Occipital lobe (tissue), 2 donors: Measurements from ENCODE around the gene SVIL. TPM values are rescaled to one million over a fixed set of nuclear protein-coding genes. Genes with fewer than 3 reads are reported as not detected.
"Not testable (repeated sequence)": the region's sequence is repeated elsewhere in the genome, so short reads cannot be mapped to it uniquely, and the experiment has no call there.

Experiments used
- DNase-seq: peaks from one replicate; lab custom pipeline; 2025; lab: John Stamatoyannopoulos, UW
- total RNA-seq: library from RNA; depleted of rRNA; stranded (reverse); fragments of >200 nt; gene quantifications from one replicate; pipeline ENCODE4 v1.2.3, GENCODE V29; 2014

SVIL gene
- total RNA-seq, 1 donor from 2014 or later = 14.5 TPM

GRCh38 chr10:29622382-29622922 is 12.3 kb downstream of the SVIL start:
- DNase-seq = no peak

GRCh38 chr10:29621161-29621560 is 13.6 kb downstream of the SVIL start:
- DNase-seq = no peak

GRCh38 chr10:29620112-29620690 is 14.6 kb downstream of the SVIL start:
- DNase-seq = no peak

GRCh38 chr10:29619241-29619669 is 15.5 kb downstream of the SVIL start:
- no peak for DNase-seq

- no peak for DNase-seq
These were observed 16.2 kb downstream of the SVIL start for GRCh38 chr10:29618341-29619171.

GRCh38 chr10:29617880-29618340 is 16.9 kb downstream of the SVIL start:
- no peak for DNase-seq

GRCh38 chr10:29616542-29616941 is 18.2 kb downstream of the SVIL start:
- DNase-seq = no peak

- DNase-seq = no peak
These were observed 19.6 kb downstream of the SVIL start for GRCh38 chr10:29615195-29615594.

GRCh38 chr10:29614289-29614688 is 20.5 kb downstream of the SVIL start:
- not testable (repeated sequence) for DNase-seq

GRCh38 chr10:29613791-29614190 is 21.0 kb downstream of the SVIL start:
- DNase-seq = no peak

GRCh38 chr10:29613196-29613595 is 21.6 kb downstream of the SVIL start:
- no peak for DNase-seq

- no peak for DNase-seq
These were observed 22.1 kb downstream of the SVIL start for GRCh38 chr10:29612657-29613056.

- no peak for DNase-seq
These were observed 22.9 kb downstream of the SVIL start for GRCh38 chr10:29611781-29612381.

- no peak for DNase-seq
These were observed 23.7 kb downstream of the SVIL start for GRCh38 chr10:29610876-29611647.

- not testable (repeated sequence) for DNase-seq
These were observed 24.4 kb downstream of the SVIL start for GRCh38 chr10:29610331-29610730.

- DNase-seq = no peak
These were observed 25.1 kb downstream of the SVIL start for GRCh38 chr10:29609696-29610095.

GRCh38 chr10:29608476-29609301 is 26.1 kb downstream of the SVIL start:
- no peak for DNase-seq

GRCh38 chr10:29608062-29608461 is 26.7 kb downstream of the SVIL start:
- no peak for DNase-seq

GRCh38 chr10:29607576-29607975 is 27.2 kb downstream of the SVIL start:
- DNase-seq = no peak

GRCh38 chr10:29606693-29607092 is 28.1 kb downstream of the SVIL start:
- not testable (repeated sequence) for DNase-seq
